Ovary (tissue), 10 donors: ENCODE measurements around the gene AOPEP. TPM values are rescaled to one million over a fixed set of nuclear protein-coding genes. Genes with fewer than 3 reads are reported as not detected.

ENCODE experiments used
- DNase-seq, 5 donors: peaks; one replicate each; pipeline ENCODE4 v3.0.0-alpha.2; 2019 to 2020
- H3K27ac ChIP-seq, 2 donors: fragments of 200-600 bp; one replicate each; pipeline versions ENCODE4 v1.5.1 to v1.8.0; 2019 to 2022
- H3K27me3 ChIP-seq: fragments of 200-600 bp; one replicate; pipeline ENCODE4 v1.8.0; 2022
- H3K36me3 ChIP-seq: fragments of 200-600 bp; sonication (generic); one replicate; pipeline ENCODE4 v1.5.1; 2019
- H3K4me1 ChIP-seq: one replicate; pipeline ENCODE4 v1.8.1; 2013; ENCODE audit warnings: mild to moderate bottlenecking, moderate library complexity; ENCODE audit not compliant: insufficient read depth
- H3K4me3 ChIP-seq: fragments of 200-600 bp; sonication (generic); one replicate; pipeline ENCODE4 v1.5.1; 2017
- H3K9me3 ChIP-seq, 2 donors: fragments of 200-600 bp in 1 of 2; sonication (generic) in 1 of 2; one replicate each; pipeline versions ENCODE4 v1.5.1 to v1.8.1; 2013 to 2019; ENCODE audit warnings: mild to moderate bottlenecking in 1 of 2, moderate library complexity in 1 of 2
- CTCF ChIP-seq, 3 donors: fragments of 450-650 bp in 2 of 3; fragments of 200-600 bp in 1 of 3; IDR thresholded peaks; one replicate each; pipeline versions ENCODE4 v1.5.1 to v1.8.0; 2016 to 2022; ENCODE audit warnings: antibody characterized with exemption in 3 of 3, mild to moderate bottlenecking in 1 of 3
- EP300 ChIP-seq: sonication (generic); formaldehyde crosslinking; IDR thresholded peaks from one replicate; pipeline ENCODE4 v1.6.1; 2017; ENCODE audit warnings: antibody characterized with exemption
- POLR2A ChIP-seq: fragments of 450-650 bp; IDR thresholded peaks from one replicate; pipeline ENCODE4 v1.6.1; 2017; ENCODE audit warnings: antibody characterized with exemption, mild to moderate bottlenecking, moderate library complexity
- WGBS, 3 donors: extraction: QIAGEN DNeasy Blood & Tissue Kit in 1 of 3; methylation state at CpG; one replicate each; pipeline versions ENCODE4 v1.1.5 to v1.1.7; 2013 to 2017; 5-methylcytosine and 5-hydroxymethylcytosine counted together
- intact Hi-C, 4 donors: fragments of 100-400 bp; cut with DNase I; formaldehyde crosslinking; loops; one replicate each; pipeline versions ENCODE4 v1.11.0 to v1.15.1; 2022 to 2023
- long read RNA-seq, 3 donors: library from polyadenylated mRNA in 2 of 3; unstranded in 2 of 3; transcript quantifications; one replicate each; pipeline ENCODE4 v2.0.0 and lab custom pipeline, GENCODE V29; 2021 to 2026
- polyA plus RNA-seq, 2 donors: library from polyadenylated mRNA; stranded (reverse); fragments of 200-250 nt in 1 of 2; fragments of 350-450 nt in 1 of 2; fragmentation: Illumina TruSeq in 1 of 2; extraction: RNeasy Lipid Tissue Mini Kit (QIAGEN cat#74804) in 1 of 2; gene quantifications; one replicate each; pipeline ENCODE4 v1.2.3, GENCODE V29; 2013 to 2014
- total RNA-seq, 7 donors: library from RNA; depleted of rRNA in 2 of 7; stranded (reverse); fragments of >200 nt in 2 of 7; fragmentation: NEBNext Ultra II Directional in 3 of 7; extraction: Animal tissue kit (Norgen Biotek cat#: 25700) in 3 of 7; gene quantifications; one replicate each; pipeline versions ENCODE4 v1.1.0 to v1.2.4, GENCODE V29; 2016 to 2023
- donor health status: DM: no; HTN: no; CAD: no; lungs with moderate emphysema.
- donor health status: DM: no; HTN: no; CAD: no.
- donor health status: Bipolar disorder and iron deficiency.
- donor health status: DM: yes; HTN: yes; CAD: no.
- donor health status: DM: no; HTN: no; CAD: no.
- donor health status: DM: yes; HTN: yes; CAD: no.

AOPEP gene, protein sequence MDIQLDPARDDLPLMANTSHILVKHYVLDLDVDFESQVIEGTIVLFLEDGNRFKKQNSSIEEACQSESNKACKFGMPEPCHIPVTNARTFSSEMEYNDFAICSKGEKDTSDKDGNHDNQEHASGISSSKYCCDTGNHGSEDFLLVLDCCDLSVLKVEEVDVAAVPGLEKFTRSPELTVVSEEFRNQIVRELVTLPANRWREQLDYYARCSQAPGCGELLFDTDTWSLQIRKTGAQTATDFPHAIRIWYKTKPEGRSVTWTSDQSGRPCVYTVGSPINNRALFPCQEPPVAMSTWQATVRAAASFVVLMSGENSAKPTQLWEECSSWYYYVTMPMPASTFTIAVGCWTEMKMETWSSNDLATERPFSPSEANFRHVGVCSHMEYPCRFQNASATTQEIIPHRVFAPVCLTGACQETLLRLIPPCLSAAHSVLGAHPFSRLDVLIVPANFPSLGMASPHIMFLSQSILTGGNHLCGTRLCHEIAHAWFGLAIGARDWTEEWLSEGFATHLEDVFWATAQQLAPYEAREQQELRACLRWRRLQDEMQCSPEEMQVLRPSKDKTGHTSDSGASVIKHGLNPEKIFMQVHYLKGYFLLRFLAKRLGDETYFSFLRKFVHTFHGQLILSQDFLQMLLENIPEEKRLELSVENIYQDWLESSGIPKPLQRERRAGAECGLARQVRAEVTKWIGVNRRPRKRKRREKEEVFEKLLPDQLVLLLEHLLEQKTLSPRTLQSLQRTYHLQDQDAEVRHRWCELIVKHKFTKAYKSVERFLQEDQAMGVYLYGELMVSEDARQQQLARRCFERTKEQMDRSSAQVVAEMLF
- 100 to 1,000 TPM in 2 of 7 donors, 10 to 100 TPM in 5; 68.0 to 141 (median 92.2) TPM for total RNA-seq
- 10 to 100 TPM; 40.0 to 67.7 TPM for polyA plus RNA-seq
- long read RNA-seq, donor 1, partial matches to known transcripts = 6 of 43 reads
- long read RNA-seq, donor 1, other reads (novel, unspliced or antisense) = 29 of 43 reads
- long read RNA-seq, donor 2, transcript C9orf3-213 (6 exons, 478 nt) = major isoform, 6 of 9 reads
- long read RNA-seq, donor 2, partial matches to known transcripts = 0 of 9 reads
- long read RNA-seq, donor 2, other reads (novel, unspliced or antisense) = 0 of 9 reads
- long read RNA-seq, donor 3, transcript C9orf3-207 (6 exons, 873 nt) = minor isoform, 5 of 90 reads
- long read RNA-seq, donor 3, transcript C9orf3-213 (6 exons, 478 nt) = major isoform, 9 of 90 reads
- long read RNA-seq, donor 3, partial matches to known transcripts = 17 of 90 reads
- long read RNA-seq, donor 3, other reads (novel, unspliced or antisense) = 56 of 90 reads

GRCh38 chr9:94726495-94727191 is at the start of gene AOPEP:
AOPEP (plus strand) TSS chr9:94726699; CDS start chr9:94759784, 33,085 bp downstream.
- DNase-seq = peak; percentile 98 to 99 (median 99)
- TF ChIP-seq CTCF (IDR thresholded peaks at IDR 0.05) (no peak), POLR2A (peak; percentile 58)
- Histone ChIP-seq H3K27me3 (no peaks in the 10 kb centered on the region), H3K36me3 (no peaks in the 10 kb centered on the region), H3K27ac (peak within 1 kb of the TSS; percentile 62 to 89), H3K9me3 (no peaks in the 10 kb centered on the region), H3K4me3 (peak within 1 kb of the TSS; percentile 65), H3K4me1 (peaks cover 3% of the 10 kb centered on the region)
- intact Hi-C loops = no loop called here
- 0 to 1% (median 0%) methylated on average over 48 to 52 of the region's 52 CpGs for WGBS, 3 donors

DNA sequence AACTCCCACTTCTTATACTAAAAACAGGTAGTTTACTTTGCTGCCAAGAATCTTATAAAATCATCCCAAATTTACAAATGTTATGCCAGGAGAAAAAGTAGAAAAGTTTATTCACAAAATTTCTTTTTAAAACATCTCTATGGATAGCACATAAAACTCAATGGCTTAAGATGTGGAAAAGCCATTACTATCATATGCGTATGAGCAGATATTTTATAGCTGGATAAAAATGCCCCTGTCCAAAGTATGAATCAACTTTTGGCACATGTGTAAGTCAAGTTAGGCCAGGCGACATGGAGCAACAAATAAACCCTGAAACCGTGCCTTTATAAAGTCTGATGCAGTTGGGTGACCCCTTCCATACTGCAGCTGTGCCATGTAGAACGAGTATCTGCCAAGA is 48.6 kb upstream of the AOPEP start:
- Histone ChIP-seq H3K27me3 (no peaks in the 10 kb centered on the region), H3K27ac (no peak overlapping the region), H3K4me3 (no peak overlapping the region), H3K9me3 (no peaks in the 10 kb centered on the region), H3K36me3 (no peaks in the 10 kb centered on the region), H3K4me1 (peaks cover 1% of the 10 kb centered on the region)
- intact Hi-C loops = no loop called here
- 63 to 71% (median 69%) methylated on average over 4 of the region's 4 CpGs for WGBS, 3 donors
- TF ChIP-seq CTCF (IDR thresholded peaks at IDR 0.05) (no peak), POLR2A (no peak), EP300 (no peak)
- no peak for DNase-seq

DNA sequence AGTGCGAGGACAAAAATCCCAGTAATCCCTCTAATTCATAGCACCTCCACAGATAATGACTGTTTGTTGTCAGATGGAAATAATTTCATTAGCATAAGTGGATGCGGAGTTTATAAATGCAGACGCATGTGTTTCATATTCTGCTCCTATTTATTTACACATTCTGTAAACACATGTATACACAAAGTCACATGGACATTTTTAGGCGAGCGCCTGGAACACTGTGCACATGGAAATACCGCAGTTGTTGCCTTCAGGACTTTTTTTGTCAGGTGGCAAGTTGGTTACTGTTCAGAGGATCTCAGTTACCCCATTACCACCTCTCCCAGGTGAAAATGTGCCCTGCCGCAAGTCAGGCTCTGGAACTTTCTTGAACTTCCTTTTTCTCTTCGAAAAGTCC is 46.9 kb upstream of the AOPEP start:
- Histone ChIP-seq H3K27me3 (no peaks in the 10 kb centered on the region), H3K4me3 (no peak overlapping the region), H3K9me3 (no peaks in the 10 kb centered on the region), H3K27ac (no peak overlapping the region), H3K4me1 (peaks cover 1% of the 10 kb centered on the region), H3K36me3 (no peaks in the 10 kb centered on the region)
- WGBS, 3 donors = 88 to 91% (median 91%) methylated on average over 8 of the region's 8 CpGs
- DNase-seq = no peak
- TF ChIP-seq CTCF (IDR thresholded peaks at IDR 0.05) (no peak), POLR2A (no peak), EP300 (no peak)
- intact Hi-C loops = no loop called here
